HG03521 (cell line): ENCODE results near the gene TLE1.
"Not testable (repeated sequence)": the region's sequence is repeated elsewhere in the genome, so short reads cannot be mapped to it uniquely, and the experiment has no call there.

Source experiments
- ATAC-seq: cut with Tn5 transposase; IDR thresholded peaks from one replicate; pipeline ENCODE4 v1.9.1; 2021; ENCODE audit warnings: mild to moderate bottlenecking, moderate library complexity; ENCODE audit not compliant: unreplicated experiment

The TLE1 gene

DNA sequence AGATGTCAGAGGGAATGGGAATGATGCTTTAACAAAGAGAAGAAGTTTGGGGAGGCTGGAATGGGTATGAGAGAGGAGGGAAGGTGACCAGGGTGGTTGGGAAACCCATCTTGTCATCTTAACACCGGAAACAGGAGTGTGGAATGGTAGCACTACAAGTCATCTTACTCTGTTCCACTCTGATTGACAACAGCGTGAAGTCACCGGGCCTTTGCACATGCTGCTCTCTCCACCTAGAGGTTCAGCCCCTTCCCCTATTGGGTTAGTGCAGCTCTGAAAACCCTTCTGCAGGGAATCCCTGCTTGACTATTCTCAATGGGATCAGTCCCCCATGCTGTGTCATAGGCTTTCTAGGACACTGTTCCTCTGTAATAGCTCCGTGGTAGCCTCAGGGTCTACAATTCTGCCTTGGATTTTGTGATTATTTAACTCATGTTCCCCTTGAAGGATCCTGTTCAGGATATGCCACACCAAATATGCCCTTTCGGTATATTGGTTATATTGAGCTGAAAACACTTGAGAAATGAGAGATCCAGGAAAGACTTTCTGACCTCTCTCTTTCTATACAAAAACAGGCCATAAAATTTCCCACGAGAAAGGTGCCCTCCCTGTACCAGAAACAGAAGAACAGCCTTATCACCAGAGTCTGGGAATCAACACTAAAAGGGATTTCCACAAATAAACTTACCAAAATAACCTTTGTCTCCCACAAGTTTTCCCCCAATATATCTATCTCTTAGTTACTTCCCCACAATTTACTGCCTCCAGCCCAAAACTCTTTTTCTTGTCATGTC is 86.3 kb downstream of the TLE1 start:
- ATAC-seq = no peak

DNA sequence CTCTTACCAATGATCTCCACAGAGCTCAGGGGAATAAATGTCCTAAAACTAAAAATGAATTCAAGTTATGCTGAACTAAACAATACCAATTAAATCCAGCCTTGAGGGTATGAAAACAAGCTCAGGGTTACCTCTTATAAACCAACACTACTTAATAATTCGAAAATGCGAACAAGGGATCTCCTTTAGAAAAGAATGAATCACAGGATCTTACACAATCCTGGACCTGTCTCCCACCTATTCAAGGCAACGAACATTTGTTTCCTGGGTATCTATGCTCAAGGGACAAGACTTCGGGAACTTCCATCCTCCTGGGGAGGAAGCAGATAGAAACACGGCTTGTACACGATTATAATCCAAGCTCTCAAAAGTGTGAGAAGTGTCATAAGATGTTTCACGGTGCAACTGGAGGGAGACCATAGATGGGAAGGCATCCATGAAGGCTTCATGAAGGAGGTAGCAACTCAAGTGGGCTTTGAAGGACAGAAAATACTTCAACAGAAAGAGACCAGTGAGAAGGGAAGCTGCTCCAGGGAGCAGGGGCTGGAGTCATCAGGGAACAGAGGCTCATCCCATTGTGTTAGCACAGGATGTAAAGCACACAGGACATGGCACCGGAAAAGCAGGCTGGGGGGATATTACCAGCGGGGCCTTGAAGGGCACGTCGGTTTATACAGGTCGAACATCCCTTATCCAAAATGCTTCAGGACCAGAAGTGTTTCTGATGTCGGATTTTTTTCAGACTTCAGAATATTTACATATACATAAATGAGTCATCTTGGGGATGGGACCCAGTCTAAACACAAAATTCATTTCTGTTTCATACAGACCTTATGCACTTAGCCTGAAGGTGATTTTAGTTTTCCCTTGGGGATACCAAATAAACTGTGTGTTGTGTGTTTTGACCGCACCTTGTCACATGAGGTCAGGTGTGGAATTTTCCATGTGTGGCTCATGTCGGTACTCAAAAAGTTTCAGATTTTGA is 87.4 kb downstream of the TLE1 start:
- no peak for ATAC-seq

DNA sequence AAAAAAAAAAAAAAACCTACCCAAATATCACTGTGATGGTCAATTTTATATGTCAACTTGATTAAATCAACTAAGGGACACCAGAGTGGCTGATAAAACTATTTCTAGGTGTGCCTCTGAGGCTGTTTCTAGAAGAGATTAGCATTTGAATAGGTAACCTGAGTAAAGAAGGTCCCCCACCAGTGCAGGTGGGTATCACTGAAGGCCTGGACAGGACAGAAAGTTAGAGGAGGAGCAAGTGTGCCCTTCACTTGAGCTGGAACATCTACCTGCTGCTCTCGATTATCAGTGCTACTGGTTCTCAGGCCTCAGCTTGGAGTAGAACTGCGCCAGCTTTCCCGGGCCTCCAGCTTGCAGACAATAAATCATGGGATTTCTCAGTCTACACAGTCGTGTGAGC is 88.7 kb downstream of the TLE1 start:
- no peak for ATAC-seq

DNA sequence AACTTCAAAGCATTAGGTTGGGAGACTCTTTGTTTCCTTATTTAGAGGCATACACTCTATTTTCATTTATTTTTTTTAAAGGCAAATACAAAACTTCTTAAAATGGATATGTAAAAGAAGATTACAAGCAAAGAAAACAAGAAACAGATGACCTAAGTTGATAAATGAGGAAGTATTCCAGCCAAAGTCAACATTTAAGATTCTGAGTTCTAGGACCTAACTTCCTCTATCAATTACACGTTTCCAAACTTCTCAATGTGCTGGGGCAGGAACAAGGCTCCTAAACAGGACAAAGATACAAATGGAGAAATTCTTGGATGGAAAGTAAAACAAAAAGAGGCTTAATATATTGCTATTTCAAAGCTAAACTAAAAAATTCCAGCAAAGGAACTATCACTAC is 89.5 kb downstream of the TLE1 start:
- ATAC-seq = no peak

DNA sequence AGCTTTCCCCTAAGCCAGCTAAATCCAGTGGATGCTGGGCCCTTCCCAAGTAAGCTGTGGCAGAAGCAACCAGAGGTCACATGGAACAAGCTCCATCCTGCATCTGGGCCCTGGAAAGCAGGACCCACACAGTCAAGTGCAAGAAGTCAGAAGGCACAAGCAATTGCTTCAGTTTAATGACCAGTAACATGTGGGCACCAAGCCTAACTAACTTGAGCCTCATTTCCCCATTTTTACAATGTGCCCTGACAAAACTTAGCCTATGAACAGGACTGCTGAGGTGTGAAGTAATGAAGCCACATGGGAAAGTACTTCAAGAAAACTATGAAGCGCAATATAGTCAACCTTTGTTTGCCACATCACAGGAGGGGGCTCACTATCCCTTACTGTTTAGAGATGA is 90.5 kb downstream of the TLE1 start:
- no peak for ATAC-seq

GRCh38 chr9:81598123-81598497 is 91.2 kb downstream of the TLE1 start:
- no peak for ATAC-seq

DNA sequence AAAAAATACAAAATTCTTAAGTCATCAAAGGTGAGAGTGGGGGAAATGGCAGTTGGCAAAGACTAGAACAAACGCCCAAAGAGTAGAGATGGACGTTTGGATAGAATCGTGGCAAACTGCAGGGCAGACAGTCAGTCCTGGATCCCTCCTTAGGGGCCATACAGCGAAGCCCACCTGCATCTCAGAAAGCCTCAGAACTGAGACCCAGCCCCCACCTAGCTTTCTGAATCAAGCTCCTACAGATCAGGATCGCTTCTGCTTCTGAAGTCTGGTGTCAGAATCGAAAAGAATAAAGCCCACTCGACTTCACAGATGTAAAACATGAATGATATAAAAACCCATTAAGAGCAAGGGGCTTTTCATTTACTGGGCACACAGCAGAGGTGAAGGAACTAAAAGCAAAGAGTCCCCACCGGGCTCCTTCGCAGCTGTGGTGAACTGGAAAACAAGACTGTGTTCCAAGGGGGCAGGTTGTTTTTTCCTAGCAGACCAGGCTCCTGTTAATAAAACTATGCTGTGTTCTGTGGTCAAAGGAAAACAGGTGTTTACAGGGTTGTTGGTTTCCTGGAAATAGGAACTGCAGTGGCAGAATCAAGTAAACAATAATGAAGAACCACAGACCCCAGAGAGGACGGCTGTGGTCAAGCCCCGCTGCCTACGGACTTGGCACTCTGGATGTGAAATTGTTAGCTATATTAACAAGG is 91.8 kb downstream of the TLE1 start:
- ATAC-seq = no peak

DNA sequence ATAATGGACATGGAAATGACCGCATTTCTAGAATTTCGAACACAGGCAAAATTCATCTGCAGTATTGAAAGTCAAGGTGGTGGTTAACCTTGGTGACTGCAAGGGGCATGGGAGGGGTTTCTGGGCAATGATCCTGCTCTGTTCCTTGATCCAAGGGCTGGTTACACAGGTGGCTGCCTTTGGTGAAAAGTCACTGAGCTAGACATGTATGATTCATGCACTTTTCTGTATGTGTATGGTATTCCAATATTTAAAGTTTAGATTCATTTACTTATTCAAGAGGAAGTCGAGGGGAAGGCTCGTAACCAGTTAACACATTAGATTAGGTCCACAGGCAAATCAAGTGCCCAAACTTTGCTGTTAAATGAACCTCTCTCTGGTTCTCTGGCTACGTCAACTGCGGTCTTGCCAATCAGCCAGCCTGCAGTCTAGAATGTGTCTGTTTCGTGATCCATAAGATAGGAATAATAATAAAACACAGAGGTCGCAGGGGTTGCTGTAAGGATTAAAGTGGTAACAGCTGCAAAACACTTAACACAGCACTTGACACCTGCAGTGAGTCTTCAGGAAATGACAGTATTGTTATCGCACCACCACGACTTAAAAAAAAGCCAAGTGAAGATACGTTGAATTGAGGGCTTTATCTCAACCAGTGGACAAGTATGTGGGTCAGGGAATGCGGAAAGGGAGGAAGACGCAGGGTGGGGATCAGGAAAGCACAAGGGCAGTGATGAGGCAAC is 92.5 kb downstream of the TLE1 start:
- no peak for ATAC-seq

GRCh38 chr9:81595887-81596543 is 93.3 kb downstream of the TLE1 start:
- no peak for ATAC-seq

- not testable (repeated sequence) for ATAC-seq
Measured at GRCh38 chr9:81595293-81595692, 94.1 kb downstream of the TLE1 start.

DNA sequence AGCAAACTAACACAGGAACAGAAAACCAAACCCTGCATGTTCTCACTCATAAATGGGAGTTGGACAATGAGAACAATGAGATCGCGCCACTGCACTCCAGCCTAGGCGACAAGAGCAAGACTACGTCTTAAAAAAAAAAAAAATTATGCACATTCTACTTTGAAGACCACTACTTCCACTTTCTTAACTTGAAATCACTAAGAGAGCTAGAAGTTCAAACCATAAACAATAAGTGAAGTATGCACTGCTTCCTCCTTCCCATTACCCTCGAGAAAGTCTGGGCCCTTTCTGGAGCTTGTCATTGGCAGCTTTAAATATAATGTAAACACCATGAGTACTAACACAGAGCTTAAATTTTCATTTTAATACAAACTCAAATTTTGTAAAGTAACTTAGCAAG is 94.9 kb downstream of the TLE1 start:
- no peak for ATAC-seq

- no peak for ATAC-seq
Measured at GRCh38 chr9:81592887-81593266, 96.5 kb downstream of the TLE1 start.

- no peak for ATAC-seq
Measured at GRCh38 chr9:81591791-81592190, 97.6 kb downstream of the TLE1 start.

DNA sequence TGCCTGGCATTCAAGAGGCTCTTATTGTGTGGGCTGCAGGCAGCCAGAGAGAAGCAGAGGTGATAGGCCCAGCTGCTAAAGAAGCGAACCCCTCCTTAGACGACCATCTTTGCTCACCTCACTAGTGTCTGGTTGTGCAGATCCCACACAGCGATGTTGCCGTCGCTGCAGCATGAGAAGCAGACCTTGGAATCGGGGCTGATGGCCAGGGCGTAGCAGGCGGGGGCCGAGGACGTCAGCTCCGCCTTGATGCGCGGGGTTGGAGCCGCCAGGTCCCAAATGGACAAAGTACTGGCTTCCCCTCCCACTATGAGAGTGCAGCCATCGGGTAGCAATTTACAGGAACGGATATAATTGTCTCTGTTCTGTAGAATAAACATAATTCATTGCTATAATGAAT is 98.7 kb downstream of the TLE1 start:
- no peak for ATAC-seq

DNA sequence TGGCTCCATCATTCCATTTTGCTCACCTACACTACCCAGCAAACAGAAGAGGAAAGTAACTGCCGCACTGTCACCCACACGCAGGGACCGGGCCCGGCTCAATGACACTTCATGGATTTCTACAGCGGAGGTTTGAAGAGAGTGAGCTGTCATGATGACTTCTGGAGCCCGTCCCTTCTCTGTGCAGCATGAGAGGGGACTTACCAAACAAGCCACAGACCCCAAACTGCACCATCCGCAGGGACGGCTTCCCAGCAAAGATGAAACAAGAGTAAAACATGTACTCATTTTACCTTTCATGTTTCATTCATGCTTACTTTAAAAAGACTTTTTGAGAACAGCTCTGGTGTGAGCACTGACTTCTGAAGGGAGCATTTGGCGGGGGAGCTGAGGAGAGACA is 99.5 kb downstream of the TLE1 start:
- ATAC-seq = no peak

- no peak for ATAC-seq
Measured at GRCh38 chr9:81589392-81589791, 100.0 kb downstream of the TLE1 start.

DNA sequence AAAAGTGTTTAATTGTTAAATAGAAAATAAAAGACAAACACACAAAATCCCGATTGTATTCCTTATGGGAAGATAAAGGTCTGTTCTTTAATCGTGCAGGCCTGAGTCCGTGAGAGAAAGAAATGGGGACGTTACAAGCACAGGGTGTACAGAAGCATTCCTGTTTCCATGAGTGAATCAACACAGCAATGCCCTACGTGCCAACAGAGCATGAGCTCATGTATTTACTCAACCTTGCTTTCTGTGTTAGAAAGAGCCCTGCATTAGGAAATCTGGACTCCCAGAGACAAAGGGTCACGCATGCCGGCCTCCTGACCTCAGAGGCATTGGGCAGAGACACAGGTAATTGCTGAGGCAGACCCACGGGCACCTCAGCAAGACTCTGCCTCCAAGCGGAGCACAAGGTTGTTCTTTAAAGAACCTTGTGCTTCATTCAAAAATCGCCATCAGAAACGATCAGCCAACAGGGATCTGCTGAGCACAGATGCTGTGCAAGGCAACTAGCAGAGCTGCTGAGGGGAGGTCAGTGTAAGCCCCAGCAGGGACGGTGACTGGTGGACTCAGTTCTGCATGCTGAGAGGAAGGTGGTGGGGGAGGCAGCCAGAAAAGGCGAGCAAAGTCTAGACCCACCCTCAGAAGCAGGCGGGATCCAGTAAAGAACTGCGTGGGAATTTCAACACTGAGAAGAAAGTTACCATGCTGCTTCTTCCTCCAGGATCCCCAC is 101.0 kb downstream of the TLE1 start:
- ATAC-seq = no peak

DNA sequence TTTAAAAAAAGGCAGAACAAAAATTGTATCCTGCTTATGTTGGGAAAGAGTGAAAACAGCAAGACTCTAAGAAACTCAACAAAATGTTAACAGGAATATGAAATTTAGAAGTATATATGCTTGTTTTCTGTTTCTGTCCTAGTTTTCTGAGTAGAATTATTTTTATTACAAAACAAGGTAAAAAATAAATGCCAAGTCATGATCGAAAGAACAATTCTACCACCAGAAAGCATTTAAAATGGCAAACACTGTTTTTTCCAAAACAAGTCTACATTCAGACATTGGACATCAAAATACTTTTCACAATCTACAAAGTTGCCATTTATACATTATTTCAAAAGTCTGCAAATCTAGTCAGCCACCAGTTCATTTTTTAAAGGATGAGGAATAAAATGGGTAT is 102.6 kb downstream of the TLE1 start:
- no peak for ATAC-seq

GRCh38 chr9:81585191-81585763 is 104.1 kb downstream of the TLE1 start:
- no peak for ATAC-seq
